Naive thymus-derived CD4-positive, alpha-beta T cell (primary cell): ENCODE results near the gene RASA3. TPM values are rescaled to one million over a fixed set of nuclear protein-coding genes. Genes with fewer than 3 reads are reported as not detected.

ENCODE experiments used
- ATAC-seq: fragments of 150-1000 bp; cut with Tn5 transposase; 2 replicates; pipeline ENCODE4 v1.10.0; 2021; ENCODE audit warnings: mild to moderate bottlenecking, moderate library complexity
- CTCF ChIA-PET: fragments of 350-600 bp; sonication (Branson Sonifier 250); formaldehyde crosslinking; loops from one replicate; lab custom pipeline; 2021; ENCODE audit warnings: antibody characterized with exemption; lab: Charles Lee
- POLR2A ChIA-PET: fragments of 350-600 bp; sonication (Branson Sonifier 250); formaldehyde crosslinking; loops from one replicate; lab custom pipeline; 2021; ENCODE audit warnings: antibody characterized with exemption, inconsistent platforms; lab: Charles Lee
- DNase-seq, 9 donors: peaks; one replicate each; pipeline versions ENCODE4 v3.0.0 to v3.0.0-alpha.2; 2020 to 2022; ENCODE audit warnings: mixed read lengths in 1 of 9
- H3K27ac ChIP-seq: one replicate; pipeline ENCODE4 v1.7.0; 2013; ENCODE audit warnings: mild to moderate bottlenecking, low read depth, low read length, moderate library complexity
- H3K27me3 ChIP-seq, 2 donors: one replicate each; pipeline ENCODE4 v1.7.0; 2013; ENCODE audit warnings: low read length in 2 of 2, mild to moderate bottlenecking in 2 of 2, moderate library complexity in 2 of 2; ENCODE audit not compliant: control insufficient read depth in 2 of 2, insufficient read depth in 2 of 2
- H3K36me3 ChIP-seq, 3 experiments: 1 replicate in 2 of 3; 2 replicates in 1 of 3; pipeline ENCODE4 v1.7.0; 2013; ENCODE audit warnings: low read length in 3 of 3, mild to moderate bottlenecking in 3 of 3, moderate library complexity in 1 of 3; ENCODE audit not compliant: insufficient read depth in 3 of 3, control insufficient read depth in 2 of 3
- H3K4me1 ChIP-seq, 2 donors: one replicate each; pipeline ENCODE4 v1.7.0; 2013; ENCODE audit warnings: low read length in 2 of 2, mild to moderate bottlenecking in 2 of 2, moderate library complexity in 1 of 2; ENCODE audit not compliant: control insufficient read depth in 2 of 2, insufficient read depth in 2 of 2
- H3K4me3 ChIP-seq: 2 replicates; pipeline ENCODE4 v1.7.0; 2013; ENCODE audit warnings: mild to moderate bottlenecking, low read length
- H3K9me3 ChIP-seq, 3 experiments: 1 replicate in 2 of 3; 2 replicates in 1 of 3; pipeline ENCODE4 v1.7.0; 2013; ENCODE audit warnings: low read length in 3 of 3; ENCODE audit not compliant: control insufficient read depth in 2 of 3
- H3K27ac Mint-ChIP-seq, 9 donors: one replicate each; pipeline ENCODE4 v1.8.0; 2020 to 2022; ENCODE audit warnings: mixed read lengths in 9 of 9, mild to moderate bottlenecking in 8 of 9, moderate library complexity in 5 of 9, inconsistent platforms in 2 of 9
- H3K27me3 Mint-ChIP-seq, 5 donors: one replicate each; pipeline ENCODE4 v1.8.0; 2021 to 2022; ENCODE audit warnings: mixed read lengths in 5 of 5, mild to moderate bottlenecking in 1 of 5
- H3K36me3 Mint-ChIP-seq, 5 donors: one replicate each; pipeline ENCODE4 v1.8.0; 2020 to 2022; ENCODE audit warnings: mixed read lengths in 5 of 5, mild to moderate bottlenecking in 3 of 5, inconsistent platforms in 1 of 5
- H3K4me1 Mint-ChIP-seq, 7 donors: one replicate each; pipeline ENCODE4 v1.8.0; 2020 to 2022; ENCODE audit warnings: mixed read lengths in 7 of 7, mild to moderate bottlenecking in 3 of 7, inconsistent platforms in 1 of 7
- H3K4me3 Mint-ChIP-seq, 10 donors: one replicate each; pipeline ENCODE4 v1.8.0; 2020 to 2022; ENCODE audit warnings: mild to moderate bottlenecking in 10 of 10, mixed read lengths in 10 of 10, moderate library complexity in 6 of 10, inconsistent platforms in 2 of 10
- H3K9me3 Mint-ChIP-seq, 11 donors: one replicate each; pipeline ENCODE4 v1.8.0; 2020 to 2022; ENCODE audit warnings: mixed read lengths in 11 of 11, mild to moderate bottlenecking in 4 of 11, inconsistent platforms in 1 of 11, moderate library complexity in 1 of 11
- intact Hi-C, 2 donors: fragments of 100-400 bp; cut with micrococcal nuclease; formaldehyde crosslinking; loops; one replicate each; pipeline ENCODE4 v1.15.1; 2023
- polyA plus RNA-seq, 2 donors: library from polyadenylated mRNA; unstranded; fragments of 300-500 nt; fragmentation: Illumina TruSeq; gene quantifications; one replicate each; pipeline ENCODE4 v1.2.3, GENCODE V29; 2021
- total RNA-seq, 6 experiments: library from RNA in 5 of 6; stranded (reverse) in 5 of 6; gene quantifications; 1 replicate in 5 of 6; 2 replicates in 1 of 6; pipeline ENCODE4 v1.2.3 and lab custom pipeline; 2021 to 2026

Gene RASA3
- total and polyA plus RNA-seq, 7 experiments from 2014 or later: 109 to 227 (median 195) TPM

- peak overlapping the region in 2 of 9 donors; percentile 42 to 54 for H3K27ac Mint-ChIP-seq
- Histone ChIP-seq H3K27ac (no peak overlapping the region), H3K4me1 (no peaks in the 10 kb centered on the region), H3K27me3 (no peaks in the 10 kb centered on the region), H3K4me3 (no peak overlapping the region), H3K9me3 (peaks cover 0 to 5% (median 0%) of the 10 kb centered on the region in 3 experiments), H3K36me3 (peaks cover 0 to 31% (median 0%) of the 10 kb centered on the region in 3 experiments)
- H3K27me3 Mint-ChIP-seq: no peaks in the 10 kb centered on the region
- H3K9me3 Mint-ChIP-seq: peaks cover 0 to 16% (median 2%) of the 10 kb centered on the region in 11 donors
- H3K36me3 Mint-ChIP-seq: peaks cover 0 to 33% (median 20%) of the 10 kb centered on the region in 5 donors
- peaks cover 0 to 17% (median 3%) of the 10 kb centered on the region in 7 donors for H3K4me1 Mint-ChIP-seq
- ATAC-seq (no peak), DNase-seq (no peak)
- H3K4me3 Mint-ChIP-seq: no peak overlapping the region
- POLR2A ChIA-PET: no interaction called here
- CTCF ChIA-PET: no interaction called here
- intact Hi-C loops: no loop called here
Measured at GRCh38 chr13:113962386-113962785, 170.0 kb downstream of the RASA3 start.

GRCh38 chr13:113960276-113960948, 172.0 kb downstream of the RASA3 start:
- Histone ChIP-seq H3K4me3 (no peak overlapping the region), H3K36me3 (peaks cover 0 to 28% (median 0%) of the 10 kb centered on the region in 3 experiments), H3K4me1 (no peaks in the 10 kb centered on the region), H3K27me3 (no peaks in the 10 kb centered on the region), H3K9me3 (peaks cover 0 to 7% (median 0%) of the 10 kb centered on the region in 3 experiments), H3K27ac (no peak overlapping the region)
- Mint-ChIP-seq H3K9me3 (peaks cover 0 to 20% (median 2%) of the 10 kb centered on the region in 11 donors), H3K36me3 (peaks cover 7 to 45% (median 31%) of the 10 kb centered on the region in 5 donors), H3K27ac (peak overlapping the region in 5 of 9 donors; percentile 38 to 72 (median 48)), H3K4me1 (peaks cover 0 to 17% (median 3%) of the 10 kb centered on the region in 7 donors), H3K27me3 (no peaks in the 10 kb centered on the region), H3K4me3 (no peak overlapping the region)
- intact Hi-C loops: no loop called here
- ChIA-PET CTCF (no interaction called here), POLR2A (no interaction called here)
- DNase-seq: no peak
- no peak for ATAC-seq

- Histone ChIP-seq H3K36me3 (peaks cover 0 to 30% (median 11%) of the 10 kb centered on the region in 3 experiments), H3K4me3 (no peak overlapping the region), H3K4me1 (no peaks in the 10 kb centered on the region), H3K9me3 (peaks cover 0 to 7% (median 0%) of the 10 kb centered on the region in 3 experiments), H3K27ac (no peak overlapping the region), H3K27me3 (no peaks in the 10 kb centered on the region)
- Mint-ChIP-seq H3K9me3 (peaks cover 0 to 26% (median 4%) of the 10 kb centered on the region in 11 donors), H3K4me3 (peak overlapping the region in 1 of 10 donors; percentile 6), H3K36me3 (peaks cover 13 to 54% (median 40%) of the 10 kb centered on the region in 5 donors), H3K27me3 (no peaks in the 10 kb centered on the region), H3K4me1 (peaks cover 0 to 17% (median 3%) of the 10 kb centered on the region in 7 donors), H3K27ac (peak overlapping the region in 7 of 9 donors; percentile 15 to 77 (median 59))
- intact Hi-C loops: no loop called here
- ATAC-seq (peak; percentile 19), DNase-seq (no peak)
- POLR2A ChIA-PET: no interaction called here
- CTCF ChIA-PET: no interaction called here
Measured at GRCh38 chr13:113959198-113959597, 173.2 kb downstream of the RASA3 start.

- peaks cover 13 to 54% (median 40%) of the 10 kb centered on the region in 5 donors for H3K36me3 Mint-ChIP-seq
- peak overlapping the region in 4 of 9 donors; percentile 26 to 78 (median 68) for H3K27ac Mint-ChIP-seq
- H3K4me3 Mint-ChIP-seq: peak overlapping the region in 1 of 10 donors; percentile 45
- Histone ChIP-seq H3K9me3 (peaks cover 0 to 7% (median 0%) of the 10 kb centered on the region in 3 experiments), H3K4me3 (no peak overlapping the region), H3K27ac (no peak overlapping the region), H3K27me3 (no peaks in the 10 kb centered on the region), H3K36me3 (peaks cover 0 to 37% (median 13%) of the 10 kb centered on the region in 3 experiments), H3K4me1 (no peaks in the 10 kb centered on the region)
- ChIA-PET CTCF (no interaction called here), POLR2A (no interaction called here)
- DNase-seq: no peak
- peaks cover 0 to 17% (median 3%) of the 10 kb centered on the region in 7 donors for H3K4me1 Mint-ChIP-seq
- no peak for ATAC-seq
- intact Hi-C loops: no loop called here
- peaks cover 0 to 25% (median 4%) of the 10 kb centered on the region in 11 donors for H3K9me3 Mint-ChIP-seq
- H3K27me3 Mint-ChIP-seq: no peaks in the 10 kb centered on the region
Measured at GRCh38 chr13:113958373-113958772, 174.1 kb downstream of the RASA3 start.

- Mint-ChIP-seq H3K4me3 (peak overlapping the region in 1 of 10 donors; percentile 24), H3K27me3 (no peaks in the 10 kb centered on the region), H3K27ac (peak overlapping the region in 2 of 9 donors; percentile 47 to 76), H3K36me3 (peaks cover 13 to 48% (median 40%) of the 10 kb centered on the region in 5 donors), H3K9me3 (peaks cover 0 to 21% (median 4%) of the 10 kb centered on the region in 11 donors), H3K4me1 (peaks cover 0 to 12% (median 4%) of the 10 kb centered on the region in 7 donors)
- no peak for ATAC-seq
- Histone ChIP-seq H3K4me1 (no peaks in the 10 kb centered on the region), H3K9me3 (peaks cover 0 to 7% (median 0%) of the 10 kb centered on the region in 3 experiments), H3K27me3 (no peaks in the 10 kb centered on the region), H3K4me3 (no peak overlapping the region), H3K27ac (no peak overlapping the region), H3K36me3 (peaks cover 0 to 42% (median 16%) of the 10 kb centered on the region in 3 experiments)
- intact Hi-C loops: no loop called here
- POLR2A ChIA-PET: no interaction called here
- CTCF ChIA-PET: no interaction called here
- no peak for DNase-seq
Measured at GRCh38 chr13:113956571-113956970, 175.9 kb downstream of the RASA3 start.

- Mint-ChIP-seq H3K4me3 (peak overlapping the region in 1 of 10 donors; percentile 3), H3K27ac (peak overlapping the region in 6 of 9 donors; percentile 11 to 81 (median 65)), H3K27me3 (no peaks in the 10 kb centered on the region), H3K9me3 (peaks cover 0 to 21% (median 4%) of the 10 kb centered on the region in 11 donors), H3K4me1 (peaks cover 2 to 11% (median 8%) of the 10 kb centered on the region in 7 donors), H3K36me3 (peaks cover 13 to 47% (median 40%) of the 10 kb centered on the region in 5 donors)
- ChIA-PET CTCF (no interaction called here), POLR2A (no interaction called here)
- DNase-seq (no peak), ATAC-seq (no peak)
- peaks cover 0 to 7% (median 0%) of the 10 kb centered on the region in 3 experiments for H3K9me3 ChIP-seq
- H3K27me3 ChIP-seq: no peaks in the 10 kb centered on the region
- peaks cover 0 to 42% (median 16%) of the 10 kb centered on the region in 3 experiments for H3K36me3 ChIP-seq
- H3K4me3 ChIP-seq: no peak overlapping the region
- H3K4me1 ChIP-seq: no peaks in the 10 kb centered on the region
- H3K27ac ChIP-seq: no peak overlapping the region
- intact Hi-C loops: no loop called here
Measured at GRCh38 chr13:113955691-113956090, 176.7 kb downstream of the RASA3 start.
